ENCODE measurements around the gene DNTT.
"Not testable (repeated sequence)": the region's sequence is repeated elsewhere in the genome, so short reads cannot be mapped to it uniquely, and the experiment has no call there.

DNTT gene

DNA sequence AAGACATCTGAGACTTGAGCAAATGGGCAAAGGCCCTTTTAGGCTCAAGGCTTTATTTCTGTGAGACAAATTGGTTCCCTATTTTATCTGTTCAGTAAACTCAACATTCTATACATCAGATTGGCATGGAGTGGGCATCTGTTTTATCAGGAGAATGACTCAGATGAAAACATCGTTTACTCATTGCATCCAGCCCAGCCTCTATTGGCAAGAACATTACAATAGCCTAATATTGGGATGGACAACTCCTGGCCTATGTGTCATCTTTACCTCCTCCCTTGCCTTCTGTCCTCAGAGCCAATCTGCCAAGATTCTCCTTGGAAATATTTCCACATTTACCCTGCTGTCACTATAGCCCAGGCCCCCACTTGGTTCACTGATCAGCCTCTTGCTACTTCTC is 27.4 kb upstream of the DNTT start:
- no peak for DNase-seq

DNA sequence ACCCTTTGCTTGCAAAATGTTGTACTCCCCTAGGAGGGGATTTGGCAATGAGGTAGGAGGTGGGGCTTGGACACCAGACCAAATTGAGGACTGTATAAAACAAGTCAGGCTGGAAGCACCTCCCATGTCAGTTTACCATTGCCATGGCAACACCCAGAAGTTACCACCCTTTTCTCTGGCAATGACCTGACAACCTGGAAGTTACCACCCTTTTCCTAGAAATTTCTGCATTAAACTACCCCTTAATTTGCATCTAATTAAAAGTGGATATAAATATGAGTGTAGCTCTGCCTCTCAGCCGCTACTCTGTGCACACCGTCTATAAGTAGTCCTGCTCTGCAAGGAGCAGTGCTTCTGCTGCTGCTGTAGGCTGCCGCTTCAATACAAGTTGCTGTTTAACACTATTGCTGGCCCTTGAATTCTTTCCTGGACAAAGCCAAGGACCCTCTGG is 25.0 kb upstream of the DNTT start:
- DNase-seq: no peak

DNA sequence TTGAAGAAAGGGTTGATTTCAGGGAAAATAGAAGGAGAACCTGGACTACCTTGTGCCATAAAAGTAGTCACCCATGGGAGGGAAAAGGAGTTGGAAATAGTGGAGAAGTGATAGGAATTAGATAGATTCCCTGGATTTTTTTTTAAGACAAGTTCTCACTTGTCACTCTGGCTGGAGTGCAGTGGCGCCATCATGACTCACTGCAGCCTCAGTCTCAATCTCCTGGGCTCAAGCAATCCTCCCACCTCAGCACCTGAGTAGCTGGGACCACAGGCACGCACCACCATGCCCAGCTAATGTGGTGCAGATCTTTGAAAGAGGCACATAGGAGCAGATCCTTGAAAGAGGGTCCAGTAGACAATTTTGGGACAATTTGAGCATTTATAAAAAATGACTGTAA is 23.4 kb upstream of the DNTT start:
- no peak for DNase-seq

DNA sequence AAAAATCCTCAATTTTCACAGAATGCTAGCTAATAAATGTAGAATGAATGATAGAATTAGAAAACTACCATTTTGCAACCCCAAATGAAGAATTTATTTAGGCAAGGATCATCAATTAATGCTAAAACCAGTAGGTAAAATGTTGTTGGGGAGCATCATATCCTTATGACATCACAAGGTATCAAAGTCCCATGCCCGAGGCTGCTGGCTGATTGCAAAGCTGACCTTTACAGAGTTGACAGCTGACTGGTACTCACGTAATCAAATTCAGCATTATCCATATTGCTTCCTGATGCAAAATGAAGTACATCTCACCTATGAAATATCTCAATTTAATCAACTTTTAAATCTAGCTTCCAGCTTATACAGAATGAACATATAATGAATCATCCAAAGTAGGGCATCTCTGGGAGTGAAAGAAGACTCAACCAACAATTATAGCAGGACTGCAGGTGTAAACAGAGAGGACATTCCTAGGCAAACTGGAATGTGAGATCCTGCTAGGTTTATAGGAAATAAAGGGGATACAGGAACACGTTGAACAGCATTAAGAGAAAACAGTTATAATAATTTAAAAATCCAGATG is 22.7 kb upstream of the DNTT start:
- DNase-seq: no peak

DNA sequence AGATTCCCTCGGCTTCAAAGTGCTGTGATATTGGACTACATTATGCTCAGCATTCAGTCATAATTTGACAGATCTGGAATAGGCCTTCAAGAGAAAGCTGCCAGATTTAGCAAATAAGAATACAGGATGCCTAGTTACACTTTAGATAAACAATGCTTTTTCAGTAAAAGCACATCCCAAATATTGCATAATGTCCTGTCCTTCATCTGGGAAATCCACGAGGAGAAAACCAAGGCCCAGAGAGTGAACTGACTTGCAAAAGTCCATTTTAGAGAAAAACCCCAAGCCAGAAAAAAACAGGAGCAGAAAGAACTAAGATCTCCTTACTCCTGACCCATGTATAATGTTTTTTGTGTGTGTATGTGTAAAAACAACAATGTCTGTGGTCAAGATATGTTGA is 20.9 kb upstream of the DNTT start:
- DNase-seq: no peak

DNA sequence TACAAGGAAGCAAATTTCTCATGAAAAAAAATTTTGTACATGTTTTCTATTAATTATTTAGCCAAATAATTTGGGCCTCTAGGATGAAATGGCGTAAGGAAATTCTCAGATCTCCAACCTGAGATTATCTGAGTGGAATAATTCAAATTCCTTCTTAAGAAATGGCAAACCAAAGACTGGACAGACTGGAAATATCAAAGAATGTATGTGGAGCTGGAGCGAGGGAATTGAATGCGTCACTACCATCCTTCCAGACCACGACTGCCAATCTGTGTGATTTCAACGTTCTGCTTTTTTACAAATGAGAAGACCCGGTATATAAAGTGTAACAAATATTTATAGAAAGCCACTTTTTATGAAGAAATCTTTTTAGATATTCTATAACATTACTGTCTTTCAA is 20.5 kb upstream of the DNTT start:
- DNase-seq: no peak

DNA sequence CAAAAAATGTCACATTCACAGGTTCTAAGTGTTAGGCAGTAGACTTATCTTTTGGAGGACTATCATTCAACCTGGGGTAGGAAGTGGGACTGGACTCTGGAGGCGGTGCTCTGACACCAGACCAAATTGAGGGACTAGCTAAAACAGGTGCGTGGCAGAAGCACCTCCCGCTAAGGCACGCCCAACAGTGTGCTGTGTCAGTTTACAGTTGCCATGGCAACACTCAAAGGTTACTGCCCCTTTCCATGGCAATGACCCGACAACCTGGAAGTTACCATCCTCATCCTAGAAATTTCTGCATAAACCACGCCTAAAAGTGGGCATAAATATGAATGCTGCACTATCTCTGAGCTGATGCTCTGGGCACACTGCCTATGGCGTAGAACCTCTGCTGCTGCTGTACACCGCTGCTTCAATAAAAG is 18.9 kb upstream of the DNTT start:
- DNase-seq: no peak

DNA sequence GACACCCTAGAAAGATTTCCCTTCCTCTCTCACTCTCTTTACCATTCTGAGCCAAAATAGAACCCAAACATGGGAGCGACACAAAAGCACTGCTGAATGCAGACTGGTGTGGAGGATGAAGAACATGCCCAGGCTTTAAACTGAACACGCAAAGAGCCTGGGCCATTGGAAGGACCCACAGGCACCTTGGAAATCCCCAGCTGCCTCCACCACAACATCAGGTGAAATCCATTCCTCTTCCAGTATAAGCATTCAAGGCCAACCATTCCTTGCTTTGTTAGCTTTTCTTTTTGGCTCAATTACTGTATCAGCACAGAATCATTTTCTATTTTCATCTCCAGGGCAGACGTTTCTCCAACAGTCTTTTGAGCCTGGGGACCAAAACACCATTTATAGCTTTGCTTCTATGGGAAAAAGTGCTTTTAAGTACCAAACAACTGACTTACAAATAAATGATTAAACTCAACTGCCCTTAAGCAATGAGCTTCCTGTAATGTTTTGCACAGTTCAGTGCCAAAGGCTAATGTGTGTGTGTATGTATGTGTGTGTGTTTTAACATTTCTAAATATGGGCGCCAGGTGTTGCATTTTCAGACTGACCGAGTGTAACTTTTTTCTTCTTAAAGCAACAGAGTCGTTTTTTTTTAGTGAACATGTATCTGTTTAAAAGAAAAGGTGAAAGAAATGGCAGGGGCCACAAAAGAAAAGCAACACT is 16.7 kb upstream of the DNTT start:
- no peak for DNase-seq

DNA sequence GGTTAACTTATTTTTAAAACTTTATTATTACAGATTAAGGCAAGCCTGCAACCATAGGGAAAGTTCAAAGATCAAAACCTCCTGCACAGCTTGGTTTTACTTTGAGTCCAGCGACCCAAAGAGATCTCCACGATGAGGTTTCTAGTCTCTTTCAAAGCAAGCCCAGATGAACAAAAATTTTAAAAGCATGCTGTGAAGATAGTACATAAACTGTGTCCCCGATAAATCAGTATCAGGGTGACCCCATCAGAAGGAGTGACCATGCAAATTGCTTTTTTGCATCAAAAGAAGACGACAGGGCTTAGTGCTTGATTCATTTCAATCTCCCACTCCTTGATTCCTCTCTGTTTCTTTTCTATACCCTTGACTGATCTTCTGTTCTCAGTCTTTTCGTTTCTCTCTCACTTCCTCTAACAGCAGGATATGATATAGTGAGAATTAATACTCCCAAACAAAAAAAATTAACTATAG is 16.0 kb upstream of the DNTT start:
- no peak for DNase-seq

DNA sequence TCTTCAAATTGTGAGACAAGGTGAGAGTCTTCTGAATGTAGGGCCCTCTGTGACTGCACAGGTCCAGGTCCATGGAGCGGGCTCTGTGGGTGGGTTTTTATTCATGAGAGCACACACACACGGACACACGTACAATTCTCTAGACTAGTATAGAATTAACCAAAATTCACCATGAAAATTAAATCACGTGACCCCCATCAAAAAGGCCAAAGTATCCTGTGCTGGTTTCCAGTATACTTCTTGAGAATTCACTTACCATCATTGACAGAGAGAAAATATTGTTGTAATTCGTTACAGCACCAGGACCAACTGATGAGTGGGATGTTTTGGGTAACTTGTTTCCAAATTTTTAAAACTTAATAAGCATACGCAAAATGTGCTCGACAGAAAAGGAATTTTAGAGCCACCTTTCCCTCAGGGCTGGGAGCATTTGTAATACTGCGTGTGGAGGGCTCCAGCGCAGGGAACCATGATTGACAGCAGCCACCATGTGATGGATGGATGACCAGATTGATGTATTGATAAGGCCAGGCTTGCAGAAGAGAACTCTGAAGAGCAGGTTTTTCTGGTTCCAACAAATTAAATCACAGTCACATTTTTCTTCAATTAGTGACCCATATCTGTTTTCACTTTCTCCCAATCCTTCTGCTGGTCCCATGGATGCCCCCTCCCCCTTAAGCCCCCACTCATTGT is 14.9 kb upstream of the DNTT start:
- DNase-seq: no peak

DNA sequence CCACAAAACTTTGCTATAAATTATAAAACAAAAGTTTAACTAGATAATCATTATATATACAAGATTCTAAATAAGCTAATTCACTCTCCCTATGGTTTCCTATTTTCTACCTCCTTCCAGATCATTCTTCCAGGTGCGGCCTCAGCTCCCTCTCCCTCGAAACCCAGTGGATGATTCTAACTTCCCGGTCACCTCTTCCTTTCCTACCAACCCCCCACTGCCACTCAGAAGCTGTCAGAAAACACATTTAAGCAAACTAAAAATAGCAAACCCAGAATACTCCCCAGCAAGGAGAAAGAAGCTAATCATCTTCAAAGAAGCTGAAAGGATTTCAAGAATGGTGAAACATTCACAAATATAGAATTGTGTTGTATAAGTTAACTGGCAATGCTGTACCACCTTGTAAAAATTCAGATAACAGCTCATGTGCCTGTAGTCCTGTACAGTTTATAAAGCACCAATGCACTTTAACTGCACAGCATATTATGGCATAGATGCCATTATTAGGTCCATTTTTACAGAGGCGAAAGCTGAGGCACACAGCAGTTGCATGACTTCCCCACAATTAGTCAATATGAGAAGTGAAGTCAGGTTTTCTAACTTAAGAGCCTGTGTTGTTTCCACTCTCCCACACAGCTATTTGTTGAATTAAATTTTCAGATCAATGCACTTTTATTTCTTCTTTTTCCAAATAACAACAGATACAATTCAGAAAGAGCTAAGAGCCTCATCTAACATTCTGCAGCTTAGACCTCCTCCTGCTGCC is 13.7 kb upstream of the DNTT start:
- DNase-seq: no peak

DNA sequence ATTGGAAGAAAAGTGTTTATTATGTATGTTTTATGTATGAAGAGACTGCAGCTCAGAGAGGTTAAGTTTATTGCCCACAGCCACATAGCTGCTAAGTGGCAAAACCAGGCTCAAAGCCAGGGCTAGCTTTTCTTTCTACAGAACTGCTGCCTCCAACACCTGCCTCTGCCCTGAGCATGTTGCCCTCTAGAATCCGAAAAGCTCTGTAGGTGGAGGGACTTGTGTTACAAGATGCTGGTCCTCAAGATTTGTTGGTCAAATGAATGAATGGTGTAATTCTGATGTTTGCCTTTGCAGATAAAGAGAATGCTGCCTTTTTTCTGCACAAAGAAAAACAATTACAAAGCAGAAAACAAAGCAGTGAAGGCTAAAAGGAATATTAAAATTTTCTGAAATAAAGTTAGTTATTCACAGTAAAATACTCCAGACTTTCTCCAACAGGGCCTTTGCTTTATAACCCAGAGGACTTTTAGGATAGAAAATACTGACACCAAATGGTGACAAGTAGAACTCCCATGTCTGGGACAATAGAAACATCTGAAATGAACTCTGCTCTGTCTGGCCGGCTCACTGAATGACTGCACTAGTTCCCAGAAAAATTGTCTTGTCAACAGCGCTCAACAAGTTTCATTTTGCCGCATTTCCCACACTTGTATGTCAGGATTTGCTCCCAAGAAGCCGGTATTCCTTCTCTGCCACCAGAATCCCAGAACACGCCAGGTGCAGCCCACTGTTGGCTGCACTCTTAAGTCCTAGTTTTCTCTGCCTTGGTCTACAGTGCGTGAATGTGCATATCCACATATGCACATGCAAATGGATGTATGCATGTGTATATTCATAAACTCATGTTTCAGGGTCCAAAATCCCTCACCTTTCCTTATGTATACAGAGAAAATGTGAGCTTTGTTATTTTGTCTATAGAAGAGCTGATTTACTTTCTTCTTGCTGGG is 11.0 kb upstream of the DNTT start:
- no peak for DNase-seq

DNA sequence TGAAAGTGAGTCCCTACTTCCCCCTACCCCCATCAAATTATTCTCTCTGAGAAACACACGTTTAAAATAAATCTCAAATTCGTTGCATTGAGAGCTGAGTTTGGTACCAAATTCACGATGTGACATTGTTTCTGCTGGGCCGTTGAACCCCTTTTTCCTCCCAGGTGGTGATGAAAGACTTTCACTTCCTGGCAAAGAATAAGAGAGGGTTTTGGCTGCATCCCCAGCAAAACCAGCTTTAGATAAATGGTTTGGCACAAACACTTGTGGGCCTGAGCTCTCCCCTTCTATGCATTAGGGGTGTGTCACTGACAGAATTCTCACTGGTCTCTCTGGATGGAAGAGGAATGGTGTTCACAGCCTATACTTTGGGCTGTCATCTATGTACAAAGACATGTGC is 8.8 kb upstream of the DNTT start:
- DNase-seq: no peak

DNA sequence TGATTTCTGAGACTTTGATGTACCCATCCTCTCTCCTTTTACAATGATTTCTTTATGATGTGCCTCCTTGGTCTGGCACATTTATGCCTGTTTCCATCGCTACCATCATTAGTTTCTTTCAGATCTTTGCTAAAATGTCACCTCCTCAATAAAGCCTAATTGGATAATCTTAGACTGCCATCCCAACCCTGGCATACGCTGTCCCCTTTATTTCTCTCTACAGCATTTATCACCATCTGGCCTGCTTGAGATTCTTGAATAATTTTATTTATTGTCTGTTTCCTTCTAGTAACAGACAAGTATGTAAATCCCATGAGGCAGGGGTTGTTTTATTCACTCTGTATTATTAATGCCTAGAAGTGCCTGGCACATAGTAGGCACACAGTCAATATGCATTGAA is 6.7 kb upstream of the DNTT start:
- DNase-seq: no peak

DNA sequence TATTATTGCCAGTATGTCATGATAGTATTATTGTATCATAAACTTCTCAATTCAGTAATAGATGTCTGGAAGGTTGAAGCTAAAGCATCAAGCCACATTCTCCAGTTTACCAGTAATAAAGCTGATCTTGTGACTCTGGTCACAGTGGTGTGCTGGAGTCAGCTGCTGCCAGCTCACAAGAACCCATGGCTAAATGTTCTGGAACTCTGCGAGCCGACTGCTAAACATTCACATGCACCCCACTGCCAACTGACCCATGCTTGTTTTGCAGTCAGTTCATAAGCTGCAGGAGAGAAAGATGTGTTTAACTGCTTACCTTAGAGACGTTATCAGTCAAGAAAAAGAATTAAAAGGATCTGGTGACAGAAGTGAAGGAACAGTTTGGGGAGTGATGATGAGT is 5.9 kb upstream of the DNTT start:
- no peak for DNase-seq

DNA sequence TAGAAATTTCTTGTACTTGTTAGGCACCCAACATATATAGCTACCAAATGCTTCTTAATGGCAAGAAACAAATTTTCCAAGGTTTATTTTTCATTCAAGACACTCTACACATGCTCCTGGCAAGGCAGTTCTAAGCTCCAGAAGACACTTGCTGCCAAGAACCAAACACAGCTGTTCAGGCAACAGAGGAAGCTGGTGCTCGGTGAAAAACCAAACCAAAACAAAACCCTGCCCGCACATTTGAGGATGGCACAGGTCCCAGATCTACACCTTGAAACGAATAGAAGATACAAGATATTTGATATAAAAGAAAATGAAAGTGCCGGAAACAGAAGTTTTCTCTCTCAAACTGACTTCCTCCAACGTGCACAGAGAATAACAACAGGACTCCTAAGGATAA is 4.9 kb upstream of the DNTT start:
- DNase-seq: no peak

DNA sequence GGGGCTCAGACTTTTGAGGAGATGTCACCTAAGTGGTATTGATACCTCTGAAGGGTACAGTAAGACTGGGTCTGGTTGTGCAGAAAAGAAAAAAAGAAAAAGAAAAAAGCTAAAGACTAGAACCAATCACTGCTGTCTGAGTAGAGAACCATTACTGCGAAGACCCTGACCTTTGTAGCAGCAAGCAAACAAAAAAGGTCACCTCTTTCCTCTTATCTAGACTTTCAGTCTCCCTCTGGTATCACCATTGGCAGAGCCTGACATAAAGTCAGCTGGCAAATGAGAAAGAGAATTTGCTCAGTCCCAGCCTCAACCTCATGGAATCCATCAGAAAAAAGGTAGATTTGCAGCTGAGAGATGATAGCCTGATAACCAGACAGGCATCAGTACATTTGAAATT is 2.6 kb upstream of the DNTT start:
- no peak for DNase-seq

DNA sequence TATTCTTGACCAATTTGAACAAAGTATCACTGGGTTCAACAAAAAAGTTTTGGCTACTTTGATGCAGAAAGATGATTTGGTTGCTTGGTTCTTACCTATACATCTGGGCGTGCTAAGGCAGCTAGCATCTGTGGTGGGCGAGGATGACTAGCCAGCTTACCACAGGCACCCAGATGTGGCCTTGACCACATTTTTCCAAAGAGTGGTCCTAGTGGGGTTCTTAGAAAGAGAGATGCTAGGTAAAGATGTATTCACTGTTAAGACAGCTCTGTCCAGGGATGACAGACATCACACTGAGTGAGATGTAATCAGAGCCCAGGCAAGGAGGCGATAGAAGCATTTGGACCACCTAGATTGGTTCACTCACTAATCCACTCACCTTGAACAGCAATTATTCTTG is 785 bp downstream of the DNTT start:
- no peak for DNase-seq

DNA sequence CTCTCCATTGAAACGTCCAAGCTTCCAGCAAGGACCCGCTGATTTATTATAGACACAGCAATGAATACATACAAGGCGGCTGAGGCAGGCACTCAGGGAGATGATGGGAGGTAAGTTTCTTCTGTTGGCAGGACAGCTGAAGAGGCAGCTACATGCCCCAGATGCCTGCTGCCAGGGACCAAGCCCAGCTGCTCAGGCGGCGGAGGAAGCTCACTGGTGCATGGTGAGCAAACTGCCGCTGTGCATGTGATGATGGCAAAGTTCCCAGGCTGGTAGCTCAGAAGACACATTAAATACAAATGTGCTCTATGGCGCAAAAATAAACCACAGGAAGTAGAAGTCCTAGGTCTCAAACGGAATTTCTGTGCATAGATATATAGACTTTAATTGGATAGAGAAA is 2.3 kb downstream of the DNTT start:
- DNase-seq: no peak

DNA sequence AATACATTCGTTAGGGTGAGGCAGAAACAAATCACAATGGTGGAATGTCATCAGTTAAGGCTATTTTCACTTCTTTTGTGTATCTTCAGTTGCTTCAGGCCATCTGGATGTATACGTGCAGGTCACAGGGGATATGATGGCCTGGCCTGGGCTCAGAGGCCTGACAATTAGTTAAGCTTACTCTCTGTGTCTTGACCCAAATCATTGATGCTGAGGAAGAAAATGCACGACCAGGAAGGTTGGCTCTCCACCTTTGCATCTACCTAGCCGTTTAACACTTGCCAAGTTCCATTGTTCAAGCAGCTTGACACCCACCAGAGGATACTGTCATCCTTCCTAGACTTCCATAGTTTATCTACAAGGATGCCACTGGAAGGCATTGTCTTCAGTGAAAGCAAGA is 4.6 kb downstream of the DNTT start:
- not testable (repeated sequence) for DNase-seq

DNA sequence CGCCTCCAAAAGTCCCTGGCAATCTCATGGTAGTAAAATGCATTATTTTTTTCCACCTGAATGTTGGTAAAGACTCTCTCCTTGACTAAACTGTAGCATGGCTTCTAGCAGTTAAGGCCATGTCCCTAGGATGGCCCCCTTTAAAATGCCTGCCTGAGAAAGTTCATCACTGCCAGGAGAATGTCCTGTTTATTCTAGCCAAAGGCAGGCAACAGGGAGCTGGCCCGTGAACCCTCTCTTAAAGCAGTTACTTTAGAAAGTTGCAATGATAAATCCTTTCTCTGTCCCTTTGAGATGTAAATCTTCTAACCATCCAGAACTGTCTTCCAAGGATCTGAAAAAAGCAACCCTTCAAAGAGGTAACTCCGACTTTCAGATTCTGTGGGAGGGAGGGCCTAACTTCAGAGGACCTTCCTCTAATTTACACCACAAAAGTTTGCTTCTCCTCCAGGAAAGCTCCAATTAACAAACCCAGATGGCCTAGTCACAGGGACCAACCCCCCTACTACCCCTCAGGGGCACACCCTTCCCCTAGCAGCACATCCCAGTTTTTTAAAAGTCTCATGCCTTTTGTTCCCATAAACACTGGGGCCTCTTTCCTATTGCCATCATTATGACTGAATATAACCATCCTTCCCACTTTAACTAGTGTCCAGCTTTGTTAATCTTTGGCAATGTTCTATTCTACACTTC is 5.5 kb downstream of the DNTT start:
- no peak for DNase-seq

DNA sequence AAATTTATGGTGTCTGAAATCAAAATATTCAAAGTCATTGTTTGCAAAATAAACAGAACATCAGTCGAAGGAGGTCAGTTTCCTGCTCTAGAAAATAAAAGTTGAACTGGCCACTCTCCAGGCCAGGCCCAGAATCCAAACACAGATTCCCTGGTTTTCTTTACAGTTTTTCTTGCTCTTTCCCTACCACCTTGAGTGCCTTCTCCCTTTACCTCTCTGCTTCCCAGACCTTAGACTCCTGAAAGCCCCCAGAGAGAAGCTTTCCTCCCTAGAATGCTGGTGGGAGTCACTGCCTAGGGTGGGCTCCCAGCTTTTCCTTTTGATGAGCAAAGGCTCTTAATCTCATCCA is 6.1 kb downstream of the DNTT start:
- no peak for DNase-seq

Data from NCI-H1436 treated with DMSO at 0.1 percent for 48 hours (cell line).